ENCODE measurements around the gene ZCCHC2. TPM values are rescaled to one million over a fixed set of nuclear protein-coding genes. Genes with fewer than 3 reads are reported as not detected.

Gene ZCCHC2
- total RNA-seq, 1 donor from 2014 or later: 18.3 TPM

GRCh38 chr18:62571037-62571436 lies 48.2 kb downstream of the ZCCHC2 start:
- Mint-ChIP-seq H3K36me3 (peaks cover 70% of the 10 kb centered on the region), H3K4me1 (no peaks in the 10 kb centered on the region), H3K27me3 (ENCODE audit: low read depth) (no peaks in the 10 kb centered on the region), H3K4me3 (no peak overlapping the region), H3K27ac (no peak overlapping the region), H3K9me3 (peaks cover 16% of the 10 kb centered on the region)
- no peak for DNase-seq (ENCODE audit: low spot score in 2 of 2, unreplicated experiment in 2 of 2)
- TF ChIP-seq CTCF (IDR thresholded peaks at IDR 0.05; ENCODE audit: unreplicated experiment): no peak

GRCh38 chr18:62571648-62572047 lies 48.8 kb downstream of the ZCCHC2 start:
- no peak overlapping the region for H3K27ac Mint-ChIP-seq
- peaks cover 16% of the 10 kb centered on the region for H3K9me3 Mint-ChIP-seq
- peaks cover 64% of the 10 kb centered on the region for H3K36me3 Mint-ChIP-seq

GRCh38 chr18:62572456-62572855 lies 49.6 kb downstream of the ZCCHC2 start:
- no peaks in the 10 kb centered on the region for H3K27me3 Mint-ChIP-seq (ENCODE audit: low read depth)
- no peak for TF ChIP-seq CTCF (IDR thresholded peaks at IDR 0.05; ENCODE audit: unreplicated experiment)
- H3K4me1 Mint-ChIP-seq: peaks cover 3% of the 10 kb centered on the region
- H3K4me3 Mint-ChIP-seq: no peak overlapping the region
- no peak overlapping the region for H3K27ac Mint-ChIP-seq
- H3K9me3 Mint-ChIP-seq: peaks cover 16% of the 10 kb centered on the region
- H3K36me3 Mint-ChIP-seq: peaks cover 60% of the 10 kb centered on the region
- no peak for DNase-seq (ENCODE audit: low spot score in 2 of 2, unreplicated experiment in 2 of 2)

More at GRCh38 chr18:62571648-62572047, 48.8 kb downstream of the ZCCHC2 start:
- Mint-ChIP-seq H3K4me1 (no peaks in the 10 kb centered on the region), H3K27me3 (ENCODE audit: low read depth) (no peaks in the 10 kb centered on the region), H3K4me3 (no peak overlapping the region)
- no peak for DNase-seq (ENCODE audit: low spot score in 2 of 2, unreplicated experiment in 2 of 2)
- TF ChIP-seq CTCF (IDR thresholded peaks at IDR 0.05; ENCODE audit: unreplicated experiment): no peak

- Mint-ChIP-seq H3K4me1 (peaks cover 16% of the 10 kb centered on the region), H3K27ac (no peak overlapping the region), H3K4me3 (no peak overlapping the region), H3K36me3 (peaks cover 48% of the 10 kb centered on the region), H3K9me3 (peaks cover 16% of the 10 kb centered on the region), H3K27me3 (ENCODE audit: low read depth) (no peaks in the 10 kb centered on the region)
- DNase-seq (ENCODE audit: low spot score in 2 of 2, unreplicated experiment in 2 of 2): no peak
- no peak for TF ChIP-seq CTCF (IDR thresholded peaks at IDR 0.05; ENCODE audit: unreplicated experiment)
Measured at GRCh38 chr18:62574776-62575175, 52.0 kb downstream of the ZCCHC2 start.

GRCh38 chr18:62576271-62576670 lies 53.4 kb downstream of the ZCCHC2 start:
- Mint-ChIP-seq H3K27ac (no peak overlapping the region), H3K4me1 (peaks cover 16% of the 10 kb centered on the region), H3K4me3 (no peak overlapping the region), H3K9me3 (peaks cover under 1% of the 10 kb centered on the region), H3K36me3 (peaks cover 38% of the 10 kb centered on the region), H3K27me3 (ENCODE audit: low read depth) (no peaks in the 10 kb centered on the region)
- no peak for TF ChIP-seq CTCF (IDR thresholded peaks at IDR 0.05; ENCODE audit: unreplicated experiment)
- no peak for DNase-seq (ENCODE audit: low spot score in 2 of 2, unreplicated experiment in 2 of 2)
